Measurements from ENCODE around the gene RASSF8. TPM values are rescaled to one million over a fixed set of nuclear protein-coding genes. Genes with fewer than 3 reads are reported as not detected.
A peak's percentile ranks its signal among the peaks of the same experiment; 100 is the strongest.

Gene RASSF8
- polyA plus RNA-seq, 3 donors = 60.2 to 80.5 (median 69.9) TPM

DNA sequence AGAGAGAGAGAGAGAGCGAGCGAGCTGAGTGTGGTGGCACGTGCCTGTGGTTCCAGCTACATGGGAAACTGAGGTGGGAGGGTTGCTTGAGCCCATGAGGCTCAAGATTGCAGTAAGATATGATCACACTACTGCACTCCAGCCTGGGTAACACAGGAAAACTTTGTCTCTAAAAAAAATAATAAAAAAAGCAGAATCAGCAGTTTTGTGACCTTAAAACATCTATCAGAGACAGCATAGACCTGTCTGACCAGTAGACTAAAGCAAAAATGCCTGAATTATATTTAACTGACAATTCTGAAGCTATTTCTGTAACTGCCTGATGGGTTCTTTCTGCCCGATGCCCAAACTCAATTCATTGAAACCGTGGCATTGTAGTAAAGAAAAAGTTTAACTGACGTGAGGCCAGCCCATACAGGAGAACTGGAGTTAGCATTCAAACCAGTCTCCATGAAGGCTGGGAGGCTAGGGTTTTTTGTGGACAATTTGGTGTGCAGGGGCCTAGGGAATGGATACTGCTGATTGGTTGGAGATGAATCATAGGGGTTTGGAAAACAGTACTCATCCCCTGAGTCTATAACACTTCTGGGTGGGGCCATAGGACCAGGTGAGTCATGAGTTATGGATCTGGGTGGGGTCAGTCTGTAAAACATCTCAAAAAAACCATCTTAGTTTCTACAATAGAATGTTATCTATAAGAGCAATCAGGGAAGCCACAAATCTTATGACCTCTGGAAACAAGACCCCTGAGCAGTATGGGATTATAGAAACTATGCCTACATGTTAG lies 8.0 kb upstream of the RASSF8 start:
- DNase-seq (ENCODE audit: extremely low read depth in 1 of 11, low read depth in 9 of 11, low spot score in 4 of 11) = no peak

DNA sequence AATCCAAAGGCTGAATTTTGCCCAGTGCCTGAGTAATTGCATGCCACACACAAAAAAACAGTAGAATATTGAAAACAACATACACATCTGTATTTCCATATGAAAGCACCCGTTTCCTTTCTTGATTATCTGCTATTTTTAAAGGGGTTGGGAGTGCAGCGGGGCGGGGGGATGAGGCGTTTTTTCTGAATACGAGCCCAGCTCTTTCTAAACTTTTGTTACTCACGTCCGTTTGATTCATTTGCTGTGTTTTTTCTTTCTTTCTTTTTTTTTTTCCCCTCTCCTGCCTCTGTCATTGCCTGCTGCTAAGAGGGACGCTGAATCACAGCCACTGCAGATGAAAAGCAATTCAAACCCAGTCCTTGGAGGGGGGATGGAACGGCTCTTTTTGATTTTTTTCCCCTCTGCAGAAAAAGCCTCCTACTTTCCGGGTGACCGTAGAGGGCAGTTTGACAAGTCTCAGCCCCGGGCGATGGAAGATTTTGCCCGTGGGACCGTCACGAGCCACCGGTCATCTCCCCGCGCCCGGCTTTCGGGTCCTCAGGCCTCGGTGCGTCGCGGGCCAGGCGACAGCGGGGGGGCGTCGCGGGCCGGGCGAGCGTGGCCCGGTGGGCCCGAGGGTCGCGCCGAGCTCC lies 572 bp upstream of the RASSF8 start:
- peak in 5 of 11 donors; percentile 36 to 61 (median 52) for DNase-seq (ENCODE audit: extremely low read depth in 1 of 11, low read depth in 9 of 11, low spot score in 4 of 11)

DNA sequence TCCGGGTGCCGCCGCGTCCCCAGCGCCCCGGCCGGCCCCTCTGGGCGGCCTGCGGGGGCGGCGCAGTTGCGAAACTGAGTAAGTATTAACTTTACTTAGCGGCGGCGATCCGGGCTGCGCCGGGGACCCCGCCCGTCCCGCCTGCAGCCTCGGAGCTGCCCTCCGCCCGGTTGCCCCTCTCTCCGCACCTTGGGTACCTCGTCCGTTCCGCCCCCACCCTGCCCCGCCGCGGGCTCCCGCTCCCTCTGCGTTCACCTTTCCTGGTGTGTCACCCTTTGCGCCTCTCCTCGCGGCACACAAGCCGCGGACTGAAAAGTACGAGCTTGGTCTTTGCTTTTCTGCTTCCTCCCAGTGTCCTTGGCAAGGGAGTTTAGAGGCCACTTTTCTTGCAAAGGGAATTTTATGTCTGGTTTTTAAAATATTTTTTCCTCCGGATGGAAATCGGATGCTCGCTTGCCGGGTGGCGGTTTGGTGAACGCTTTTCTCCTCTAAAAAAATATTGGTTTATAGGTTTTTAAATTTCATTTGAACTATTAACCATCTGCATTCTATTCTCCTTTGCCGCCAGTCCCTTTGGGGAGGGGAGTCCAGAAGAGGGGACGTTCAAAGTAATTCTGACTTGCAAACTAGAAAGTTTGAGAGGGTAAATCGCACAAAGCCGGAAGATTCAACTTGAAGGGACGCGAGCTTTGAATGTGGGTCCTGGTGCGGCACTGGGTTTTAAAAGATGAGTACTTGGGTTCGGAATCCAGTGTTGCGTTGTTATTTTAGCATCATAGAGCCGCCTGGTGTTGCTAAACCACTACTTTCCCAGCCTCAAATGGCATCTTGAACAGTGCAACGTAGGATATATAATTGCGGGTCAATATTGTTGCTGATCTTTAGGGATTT lies 834 bp downstream of the RASSF8 start:
- peak in 3 of 11 donors; percentile 26 to 41 (median 28) for DNase-seq (ENCODE audit: extremely low read depth in 1 of 11, low read depth in 9 of 11, low spot score in 4 of 11)

DNA sequence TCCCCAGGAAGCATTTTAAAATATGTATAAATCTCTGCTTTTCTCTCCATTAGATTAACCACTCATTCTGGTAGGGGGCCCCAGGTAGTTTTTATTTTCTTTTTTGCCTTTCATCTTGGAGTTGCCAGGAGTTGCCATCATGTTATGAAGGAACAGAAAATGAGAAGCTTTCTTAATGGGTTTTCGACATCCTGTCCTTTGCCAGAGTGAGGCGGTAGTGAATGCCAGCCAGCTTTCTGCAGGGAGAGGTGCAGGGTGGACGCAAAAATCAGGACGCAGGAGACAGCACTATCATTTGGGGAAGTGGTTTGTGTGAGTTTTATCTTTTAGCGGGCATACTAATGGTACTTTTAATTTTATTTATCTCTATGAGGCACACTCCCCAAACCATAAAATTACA lies 1.7 kb downstream of the RASSF8 start:
- no peak for DNase-seq (ENCODE audit: extremely low read depth in 1 of 11, low read depth in 9 of 11, low spot score in 4 of 11)

DNA sequence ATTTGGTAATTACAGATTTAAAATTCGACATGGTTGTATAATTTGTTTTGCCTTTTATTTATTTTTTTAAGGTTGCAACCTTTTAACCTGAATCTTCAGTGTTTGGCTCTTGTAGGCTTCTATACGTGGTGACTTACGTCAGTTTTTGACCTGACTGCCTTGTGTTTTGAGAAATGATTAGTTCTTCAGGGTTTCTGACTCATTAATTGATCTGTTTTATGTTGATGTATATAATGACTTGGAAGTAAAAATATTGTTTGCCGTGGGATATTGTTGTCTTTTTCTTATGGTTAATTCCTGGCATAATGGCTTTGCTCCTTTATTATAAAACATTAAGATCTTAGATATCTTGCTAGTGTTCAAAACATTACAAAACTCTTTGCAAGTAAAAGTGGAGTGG lies 2.5 kb downstream of the RASSF8 start:
- no peak for DNase-seq (ENCODE audit: extremely low read depth in 1 of 11, low read depth in 9 of 11, low spot score in 4 of 11)

DNA sequence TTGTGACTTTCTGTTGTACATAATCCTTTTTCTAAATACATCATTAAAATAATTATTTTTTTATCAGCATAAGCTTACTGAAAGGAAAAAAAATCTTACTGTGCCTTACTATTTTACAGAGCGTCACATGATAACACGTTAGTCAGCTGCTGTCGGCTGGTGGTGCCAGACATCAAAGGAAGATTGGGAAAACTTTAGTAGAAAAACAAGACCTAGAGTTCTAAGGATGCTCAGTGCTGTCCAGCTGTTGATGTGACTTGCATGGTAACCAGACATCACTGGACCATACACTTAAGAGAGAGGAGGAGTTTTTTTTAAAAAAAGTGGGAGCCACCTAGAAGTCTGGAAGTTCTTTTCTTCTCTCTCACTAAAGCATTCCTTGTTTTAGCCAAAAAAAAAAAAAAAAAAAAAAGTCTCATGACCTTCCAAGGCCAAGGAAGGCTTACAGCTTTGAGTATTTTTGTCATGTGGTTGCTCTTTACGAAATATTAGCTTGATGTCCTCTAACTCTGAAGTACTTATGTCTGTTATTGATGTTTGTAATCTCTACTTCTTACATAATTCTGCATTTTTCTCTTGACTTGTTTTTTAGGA lies 4.5 kb downstream of the RASSF8 start:
- DNase-seq (ENCODE audit: extremely low read depth in 1 of 11, low read depth in 9 of 11, low spot score in 4 of 11) = no peak

DNA sequence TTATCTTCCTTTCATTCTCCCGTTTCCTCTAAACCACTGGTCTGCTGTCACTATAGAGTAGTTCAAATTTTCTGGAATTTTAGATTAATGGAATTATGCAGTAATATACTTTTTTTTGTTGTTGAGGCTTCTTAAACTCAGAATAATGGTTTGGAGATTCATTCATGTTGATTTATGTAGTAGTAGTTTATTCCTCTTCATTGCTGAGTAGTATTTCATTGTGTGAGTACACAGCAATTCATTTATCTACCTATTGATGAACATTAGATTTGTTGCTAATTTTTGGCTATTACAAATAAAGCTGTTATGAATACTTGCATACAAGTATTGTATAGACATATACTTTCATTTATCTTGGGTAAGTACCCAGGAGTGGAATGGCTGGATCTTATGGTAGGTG lies 7.2 kb downstream of the RASSF8 start:
- DNase-seq (ENCODE audit: extremely low read depth in 1 of 11, low read depth in 9 of 11, low spot score in 4 of 11) = no peak

DNA sequence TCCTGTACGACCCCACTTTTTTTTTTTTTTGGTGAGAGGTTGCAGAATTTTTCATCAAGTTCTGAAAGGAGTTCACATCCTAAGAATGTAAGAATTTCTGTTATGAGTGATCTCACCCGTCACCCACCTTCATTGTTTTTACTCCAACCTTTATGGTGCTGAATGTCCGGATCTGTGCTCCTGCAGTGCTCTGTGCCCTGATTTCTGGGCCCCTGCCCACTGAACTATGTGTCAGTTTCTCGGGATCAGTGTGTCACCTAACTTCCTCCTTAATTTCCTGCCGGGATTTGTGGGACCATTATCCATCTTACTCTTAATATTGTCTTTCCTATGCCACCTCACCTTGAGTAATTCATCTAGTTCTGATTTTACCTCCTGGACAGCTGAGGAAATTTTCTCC lies 11.6 kb downstream of the RASSF8 start:
- DNase-seq (ENCODE audit: extremely low read depth in 1 of 11, low read depth in 9 of 11, low spot score in 4 of 11) = no peak

DNA sequence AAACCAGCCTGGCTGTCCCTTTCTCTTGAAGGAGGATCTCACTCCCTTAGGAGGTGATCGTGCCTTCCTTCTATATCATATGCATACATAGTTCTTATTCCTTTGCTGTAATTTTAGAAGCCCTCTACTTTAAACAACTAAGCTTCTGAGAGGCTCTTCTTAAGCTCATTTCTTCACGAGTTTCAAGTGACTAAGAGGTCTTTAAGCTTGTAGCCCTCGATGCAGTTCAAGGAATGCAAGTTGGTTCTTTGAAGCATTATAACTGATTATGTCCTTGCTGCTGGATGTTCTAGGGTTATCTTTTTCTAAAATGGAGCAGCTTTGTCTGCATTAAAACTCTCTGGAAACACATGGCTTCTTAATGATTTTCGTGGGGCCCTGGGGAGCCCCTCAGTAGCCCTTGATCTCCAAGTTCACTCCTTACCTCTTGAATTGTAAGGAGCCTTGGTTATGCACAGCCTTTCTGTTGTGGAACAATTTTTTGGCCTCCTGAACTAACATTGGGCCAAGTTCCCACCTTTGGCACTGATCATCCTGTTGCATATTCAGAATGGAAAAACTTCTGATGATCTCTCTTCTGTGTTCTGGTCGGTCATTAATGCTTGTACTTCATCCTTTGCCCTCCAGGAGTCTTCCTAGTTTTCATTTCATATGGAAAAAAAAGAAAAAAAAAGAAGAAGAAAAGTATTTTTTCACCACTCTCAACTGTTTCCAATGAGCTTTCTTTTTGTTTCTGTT lies 12.6 kb downstream of the RASSF8 start:
- no peak for DNase-seq (ENCODE audit: extremely low read depth in 1 of 11, low read depth in 9 of 11, low spot score in 4 of 11)

DNA sequence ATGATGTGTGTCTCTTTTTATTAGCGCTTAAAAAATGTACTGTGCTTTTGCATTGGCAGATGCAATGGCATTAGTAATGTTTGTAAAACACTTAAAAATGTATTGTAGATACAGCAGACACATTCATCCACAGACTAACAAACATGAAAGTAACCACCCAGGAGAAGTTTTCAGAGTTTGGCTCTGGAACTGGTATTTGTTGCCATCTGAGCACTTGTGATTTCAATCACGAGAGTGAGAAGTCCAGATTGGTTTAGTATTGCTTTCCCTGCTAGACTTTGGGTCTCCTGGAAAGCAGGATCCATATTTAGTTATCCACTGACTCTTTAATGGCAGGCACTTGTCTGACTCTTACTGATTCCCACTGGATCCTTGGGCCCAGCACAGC lies 13.2 kb downstream of the RASSF8 start:
- DNase-seq (ENCODE audit: extremely low read depth in 1 of 11, low read depth in 9 of 11, low spot score in 4 of 11) = no peak

DNA sequence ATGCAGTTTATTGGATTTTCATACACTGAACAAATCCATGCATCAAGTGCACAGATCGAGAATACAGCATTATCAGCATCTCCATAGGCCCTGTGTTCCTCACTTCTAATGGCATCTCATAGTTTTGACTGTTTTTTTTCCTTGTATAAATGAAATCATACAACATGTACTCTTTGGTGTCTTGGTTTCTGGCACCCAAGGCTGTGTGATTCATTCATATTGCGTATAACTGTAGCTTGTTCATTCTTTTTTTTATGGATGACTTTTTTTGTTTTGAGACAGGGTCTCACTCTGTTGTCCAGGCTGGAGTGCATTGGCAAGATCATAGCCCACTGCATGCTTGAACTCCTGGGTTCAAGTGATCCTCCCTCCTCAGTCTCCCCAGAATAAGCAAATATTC lies 14.3 kb downstream of the RASSF8 start:
- no peak for DNase-seq (ENCODE audit: extremely low read depth in 1 of 11, low read depth in 9 of 11, low spot score in 4 of 11)

DNA sequence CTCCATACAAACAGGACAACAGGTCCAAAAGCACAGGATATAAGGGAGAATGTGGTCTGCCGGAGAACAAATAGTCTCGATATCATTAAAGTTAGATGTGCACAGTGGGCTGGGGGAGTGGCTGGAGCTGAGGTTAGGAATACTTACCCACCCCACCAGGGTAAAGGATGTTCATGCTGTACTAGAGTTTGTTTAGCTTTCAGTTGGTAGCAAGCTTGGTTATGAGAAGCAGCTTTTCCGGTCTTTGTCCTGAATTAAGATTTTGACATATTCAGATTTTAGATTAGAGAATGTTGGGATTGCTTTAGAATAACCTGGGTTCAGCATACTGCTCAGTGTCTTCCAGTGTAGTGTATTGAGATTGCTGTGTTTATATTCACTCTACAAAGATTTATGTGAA lies 16.7 kb downstream of the RASSF8 start:
- DNase-seq (ENCODE audit: extremely low read depth in 1 of 11, low read depth in 9 of 11, low spot score in 4 of 11) = no peak

DNA sequence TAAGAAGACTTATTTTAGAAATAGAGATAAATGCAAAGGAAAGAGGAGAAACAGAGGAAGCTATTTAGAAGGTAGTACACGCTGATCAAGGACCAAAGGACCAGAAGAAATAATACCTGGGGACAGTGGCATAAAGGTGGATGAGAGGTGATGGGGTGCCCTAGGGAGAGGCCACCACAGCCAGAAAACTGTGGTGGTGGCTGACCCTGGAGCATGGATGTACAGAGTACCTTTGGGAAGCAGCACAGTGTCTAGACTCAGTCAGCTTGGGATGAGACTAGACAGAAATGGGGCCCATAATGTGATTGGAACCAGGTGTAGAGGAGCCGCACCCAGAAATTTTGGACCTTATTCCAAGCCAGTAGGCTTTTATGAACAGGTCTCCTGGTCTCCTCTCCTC lies 17.2 kb downstream of the RASSF8 start:
- no peak for DNase-seq (ENCODE audit: extremely low read depth in 1 of 11, low read depth in 9 of 11, low spot score in 4 of 11)

DNA sequence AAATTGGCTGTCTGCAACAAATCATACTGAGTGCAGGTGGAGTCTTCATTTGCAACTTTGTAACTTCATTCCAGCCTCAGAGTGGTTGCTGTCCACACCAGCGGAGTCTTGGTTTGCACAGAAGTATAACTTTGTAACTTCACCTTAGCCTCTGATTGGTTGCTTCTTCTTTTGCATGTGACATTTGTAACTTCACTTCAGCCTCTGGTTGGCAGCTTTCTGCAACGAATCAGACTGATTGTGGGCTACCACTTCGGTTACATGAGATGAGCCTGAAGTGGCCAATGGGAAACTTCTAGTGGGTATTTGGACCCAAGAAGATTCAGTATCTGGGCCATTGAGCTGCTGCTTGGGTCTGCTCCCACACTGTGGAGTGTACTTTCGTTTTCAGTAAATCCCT lies 17.8 kb downstream of the RASSF8 start:
- DNase-seq (ENCODE audit: extremely low read depth in 1 of 11, low read depth in 9 of 11, low spot score in 4 of 11) = no peak

DNA sequence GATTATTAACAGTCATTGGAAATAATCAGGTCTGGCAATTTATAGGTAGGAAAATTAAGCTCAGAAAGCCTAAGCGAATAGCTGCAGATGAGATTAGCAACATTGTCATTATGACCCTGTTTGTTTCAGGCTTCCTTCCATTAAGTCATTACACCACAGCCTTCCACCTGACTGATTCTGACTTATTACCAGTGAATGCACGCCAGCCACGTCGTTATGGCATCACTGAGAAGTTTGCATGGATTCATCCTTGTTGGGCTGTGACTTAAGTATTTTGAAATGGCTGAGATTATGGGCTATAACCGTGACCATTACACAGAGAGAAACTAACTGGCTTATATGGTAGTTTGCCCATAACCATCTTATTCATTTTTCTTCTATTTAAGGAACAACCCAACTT lies 18.6 kb downstream of the RASSF8 start:
- no peak for DNase-seq (ENCODE audit: extremely low read depth in 1 of 11, low read depth in 9 of 11, low spot score in 4 of 11)

DNA sequence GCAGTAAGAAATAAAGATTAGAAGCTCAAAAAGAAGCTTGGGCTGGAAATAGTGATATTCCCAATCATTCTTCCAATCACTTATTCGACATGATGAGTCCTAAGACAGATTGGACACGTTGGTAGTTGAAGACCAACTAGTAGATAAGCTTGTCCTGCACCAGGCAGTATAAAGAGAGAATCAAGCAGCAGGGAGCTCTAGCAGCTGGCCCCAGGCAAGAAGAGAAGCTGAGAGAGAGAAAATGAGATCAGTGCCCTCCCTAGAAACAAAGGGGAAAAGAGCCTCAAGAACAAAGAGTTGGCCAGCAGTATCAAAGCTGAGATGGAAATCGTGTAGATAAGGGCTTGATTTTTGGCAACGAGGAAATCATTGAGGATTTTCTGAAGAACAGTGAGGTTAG lies 20.6 kb downstream of the RASSF8 start:
- no peak for DNase-seq (ENCODE audit: extremely low read depth in 1 of 11, low read depth in 9 of 11, low spot score in 4 of 11)

DNA sequence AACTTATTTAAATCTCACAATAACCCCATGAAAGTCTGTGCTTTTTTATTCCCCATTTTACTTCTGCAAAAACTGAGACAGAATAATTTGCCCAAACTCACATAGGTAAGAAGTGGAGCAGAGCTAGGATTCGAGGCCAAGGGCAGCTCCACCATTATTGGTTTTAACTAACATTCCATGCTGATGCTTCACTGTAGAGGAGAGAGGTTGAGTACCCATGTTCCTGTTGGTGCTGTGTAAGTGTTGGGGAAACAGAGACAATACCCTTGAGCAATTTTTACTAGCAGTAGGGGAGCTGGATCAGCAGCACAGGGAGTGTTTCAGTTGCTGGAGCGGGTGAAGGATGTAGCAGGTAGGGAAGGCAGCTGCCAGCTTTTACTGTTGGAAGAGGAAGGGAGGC lies 21.1 kb downstream of the RASSF8 start:
- DNase-seq (ENCODE audit: extremely low read depth in 1 of 11, low read depth in 9 of 11, low spot score in 4 of 11) = no peak

DNA sequence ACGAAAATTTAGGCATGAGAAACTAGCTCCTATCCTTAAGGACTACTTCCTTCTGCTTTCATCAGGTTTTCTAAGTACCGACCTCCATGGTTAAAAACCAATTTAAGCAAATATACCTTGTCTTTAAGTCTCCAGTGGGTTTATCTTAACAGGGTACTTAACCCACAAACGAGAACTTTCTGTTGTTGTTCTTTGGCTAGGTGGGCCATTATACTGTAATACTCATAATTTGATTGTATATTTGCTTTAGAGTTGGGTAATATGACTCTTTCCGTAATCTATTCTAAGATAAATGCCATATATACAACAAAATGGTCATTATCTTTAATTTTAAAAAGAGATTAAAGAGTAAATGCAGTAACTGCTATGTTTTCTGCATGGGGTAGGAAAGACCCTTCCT lies 21.6 kb downstream of the RASSF8 start:
- no peak for DNase-seq (ENCODE audit: extremely low read depth in 1 of 11, low read depth in 9 of 11, low spot score in 4 of 11)

DNA sequence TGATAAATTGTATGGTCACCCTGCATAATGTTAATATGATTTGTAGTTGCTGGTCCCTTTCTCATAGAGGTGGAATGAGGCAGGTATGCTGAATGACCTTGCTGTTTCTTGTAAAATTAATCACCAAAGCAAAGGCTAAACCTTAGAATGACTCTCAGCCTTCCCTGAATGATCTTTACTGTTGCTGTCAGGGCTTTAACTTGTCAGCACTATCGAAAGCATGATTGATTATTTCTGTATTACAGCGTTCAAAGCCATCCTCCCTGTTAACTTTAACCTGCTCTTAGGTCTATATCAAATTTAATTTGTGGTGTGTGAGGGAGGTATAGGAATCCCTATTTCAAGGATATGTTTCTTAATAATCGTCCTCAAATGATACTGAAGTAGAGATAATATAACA lies 23.1 kb downstream of the RASSF8 start:
- no peak for DNase-seq (ENCODE audit: extremely low read depth in 1 of 11, low read depth in 9 of 11, low spot score in 4 of 11)

Data from renal cortex interstitium (tissue), 11 donors.